Hippocampal formation (tissue), 2 donors: Measurements from ENCODE around the gene NPTN.
"Not testable (repeated sequence)": the region's sequence is repeated elsewhere in the genome, so short reads cannot be mapped to it uniquely, and the experiment has no call there.

Experiments used
- DNase-seq, 2 donors: peaks; one replicate each; lab custom pipeline; 2025; lab: John Stamatoyannopoulos, UW

Gene NPTN

GRCh38 chr15:73633111-73633990 is at the start of gene NPTN:
NPTN (minus strand) TSS chr15:73633389; CDS start chr15:73633215, 174 bp downstream.
- DNase-seq: peak; percentile 96 to 99

GRCh38 chr15:73682600-73683090 is 49.5 kb upstream of the NPTN start:
- DNase-seq: no peak

- no peak for DNase-seq
These were observed 48.8 kb upstream of the NPTN start for GRCh38 chr15:73681856-73682599.

GRCh38 chr15:73681063-73681462 is 47.9 kb upstream of the NPTN start:
- no peak for DNase-seq

- no peak for DNase-seq
These were observed 47.4 kb upstream of the NPTN start for GRCh38 chr15:73680549-73680948.

GRCh38 chr15:73679964-73680363 is 46.8 kb upstream of the NPTN start:
- DNase-seq: no peak

- no peak for DNase-seq
These were observed 46.0 kb upstream of the NPTN start for GRCh38 chr15:73679180-73679579.

DNA sequence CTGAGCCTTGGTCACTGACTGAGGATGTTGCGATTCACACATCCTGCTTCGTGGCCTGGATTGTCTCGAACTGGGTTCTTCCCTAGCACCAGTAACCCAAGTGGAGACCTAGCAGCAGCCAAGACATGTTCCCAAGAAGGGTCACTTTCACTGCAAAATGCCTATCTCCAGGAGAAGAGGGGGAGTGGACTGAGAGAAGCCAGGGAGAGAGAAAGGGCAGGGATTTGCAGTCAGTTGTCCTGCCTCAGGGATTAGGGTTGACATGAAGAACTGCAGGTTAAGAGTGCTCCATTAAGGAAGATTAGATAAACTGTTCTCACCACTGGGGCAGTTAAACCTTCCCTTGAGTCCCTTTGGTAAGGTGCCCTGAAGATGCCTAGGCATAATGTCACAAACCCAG is 45.3 kb upstream of the NPTN start:
- no peak for DNase-seq

GRCh38 chr15:73677733-73678132 is 44.5 kb upstream of the NPTN start:
- DNase-seq: no peak

DNA sequence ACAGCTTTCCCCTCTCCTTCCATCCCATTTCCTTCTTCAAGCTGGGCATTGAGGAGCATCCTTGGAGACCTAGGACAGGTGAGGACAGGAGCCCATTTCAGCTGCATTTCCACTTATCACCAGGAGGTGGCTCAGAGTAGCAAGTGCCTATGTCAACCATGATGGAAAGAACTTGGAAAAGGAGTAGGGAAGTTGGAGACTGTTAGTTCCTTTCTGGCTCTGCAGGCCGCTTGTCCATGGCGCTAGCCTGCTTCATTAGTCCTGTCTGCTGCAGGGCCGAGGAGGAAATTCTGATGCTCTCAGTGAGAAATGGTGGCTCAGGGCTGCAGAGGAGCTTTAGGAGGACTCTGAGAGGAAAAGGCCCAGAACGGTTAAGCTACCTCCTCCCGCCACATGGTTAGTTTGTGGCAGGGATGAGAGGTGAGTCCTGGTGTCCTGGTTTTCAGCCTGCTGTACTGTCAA is 44.0 kb upstream of the NPTN start:
- peak in 1 of 2 donors; percentile 31 for DNase-seq

GRCh38 chr15:73674587-73674986 is 41.4 kb upstream of the NPTN start:
- DNase-seq: no peak

- DNase-seq: no peak
These were observed 27.3 kb upstream of the NPTN start for GRCh38 chr15:73660455-73660854.

DNA sequence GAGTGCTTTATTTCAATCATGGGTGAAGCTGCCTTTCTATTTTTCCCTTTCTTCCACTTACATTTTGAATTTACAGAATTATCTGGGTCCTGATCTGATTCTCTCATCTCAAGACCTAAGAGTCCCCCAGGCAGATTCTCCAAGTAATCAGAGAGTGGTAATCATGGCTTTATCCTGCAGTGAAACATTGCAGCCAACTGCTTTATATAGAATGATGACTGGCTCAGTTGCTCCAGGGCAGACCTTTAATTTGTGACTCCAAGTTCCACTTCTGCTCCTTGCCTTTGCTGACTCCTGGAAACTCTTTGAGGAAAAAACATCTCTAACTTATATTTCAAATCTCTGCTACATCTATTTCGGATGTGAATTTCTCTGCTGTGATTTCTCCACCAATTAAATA is 25.5 kb upstream of the NPTN start:
- no peak for DNase-seq

DNA sequence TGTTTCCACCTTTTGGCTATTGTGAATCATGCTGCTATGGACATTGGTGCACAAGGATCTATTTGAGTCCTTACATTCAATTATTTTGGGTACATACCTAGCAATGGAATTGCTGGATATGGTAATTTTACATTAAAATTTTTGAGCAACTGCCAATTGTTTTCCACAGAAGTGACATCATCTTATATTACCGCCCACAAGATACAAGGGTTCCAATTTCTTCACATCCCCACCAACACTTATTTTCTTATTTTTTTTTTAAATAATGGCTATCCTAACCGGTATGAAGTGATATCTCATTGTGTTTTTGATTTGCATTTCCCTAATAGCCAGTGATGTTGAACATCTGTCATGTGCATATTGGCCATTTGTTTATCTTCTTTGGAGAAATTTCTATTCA is 22.5 kb upstream of the NPTN start:
- DNase-seq: no peak

- no peak for DNase-seq
These were observed 21.5 kb upstream of the NPTN start for GRCh38 chr15:73654659-73655058.

- no peak for DNase-seq
These were observed 17.4 kb upstream of the NPTN start for GRCh38 chr15:73650416-73651126.

- no peak for DNase-seq
These were observed 14.8 kb upstream of the NPTN start for GRCh38 chr15:73648014-73648295.

- DNase-seq: no peak
These were observed 14.2 kb upstream of the NPTN start for GRCh38 chr15:73647259-73648013.

GRCh38 chr15:73639464-73639863 is 6.3 kb upstream of the NPTN start:
- DNase-seq: not testable (repeated sequence)

DNA sequence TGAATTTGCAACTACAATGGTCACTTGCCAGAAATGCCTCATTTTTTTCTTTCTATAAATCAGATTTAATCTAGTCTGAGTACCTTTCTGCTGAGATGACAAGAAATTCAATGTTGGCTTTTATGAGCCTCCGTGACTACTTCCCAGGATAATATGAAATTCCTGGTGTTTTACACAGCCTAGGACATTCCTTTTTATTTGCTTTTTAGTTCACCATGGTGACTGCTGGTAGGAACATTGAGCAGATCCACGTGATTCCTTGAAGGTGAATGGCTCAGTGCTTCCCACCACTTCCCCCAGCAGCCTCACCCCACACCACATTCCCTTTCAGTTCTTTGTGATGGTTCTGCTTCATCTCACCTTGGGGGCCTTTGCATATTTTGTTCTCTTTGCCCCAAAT is 4.3 kb upstream of the NPTN start:
- no peak for DNase-seq

DNA sequence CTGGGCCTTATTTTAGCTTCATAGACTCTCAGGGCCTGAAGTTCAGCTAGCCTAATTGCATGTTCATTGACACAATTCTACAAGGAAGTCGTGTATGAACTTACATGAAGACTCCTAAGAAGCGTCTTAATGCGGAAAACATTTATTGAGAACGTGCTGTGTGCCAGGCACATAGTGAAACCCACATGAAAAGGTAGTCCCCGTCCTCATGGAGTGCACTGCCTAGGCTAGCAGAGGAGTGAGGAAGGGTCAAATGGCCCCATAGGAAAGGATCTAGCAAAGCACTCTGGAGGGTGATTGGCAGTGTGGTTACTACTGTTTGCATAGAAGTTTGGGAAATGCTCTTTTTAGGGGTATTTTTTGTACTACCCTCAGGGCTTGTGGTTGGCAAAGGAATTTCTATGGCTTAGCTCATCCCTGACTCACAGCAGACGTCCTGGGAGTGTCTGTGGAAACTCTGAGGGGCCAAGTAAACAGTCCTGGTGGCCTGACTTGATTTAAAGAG is 854 bp upstream of the NPTN start:
- DNase-seq: no peak

- no peak for DNase-seq
These were observed 525 bp downstream of the NPTN start for GRCh38 chr15:73632670-73633058.
